SKM-1 treated with dmso at 0.1 percent for 144 hours (cell line): Measurements from ENCODE around the gene LMO7.
"Not testable (repeated sequence)": the region's sequence is repeated elsewhere in the genome, so short reads cannot be mapped to it uniquely, and the experiment has no call there.

ENCODE experiments used
- DNase-seq: peaks from one replicate; lab custom pipeline; 2025; ENCODE audit not compliant: unreplicated experiment; lab: John Stamatoyannopoulos, UW

The LMO7 gene

DNA sequence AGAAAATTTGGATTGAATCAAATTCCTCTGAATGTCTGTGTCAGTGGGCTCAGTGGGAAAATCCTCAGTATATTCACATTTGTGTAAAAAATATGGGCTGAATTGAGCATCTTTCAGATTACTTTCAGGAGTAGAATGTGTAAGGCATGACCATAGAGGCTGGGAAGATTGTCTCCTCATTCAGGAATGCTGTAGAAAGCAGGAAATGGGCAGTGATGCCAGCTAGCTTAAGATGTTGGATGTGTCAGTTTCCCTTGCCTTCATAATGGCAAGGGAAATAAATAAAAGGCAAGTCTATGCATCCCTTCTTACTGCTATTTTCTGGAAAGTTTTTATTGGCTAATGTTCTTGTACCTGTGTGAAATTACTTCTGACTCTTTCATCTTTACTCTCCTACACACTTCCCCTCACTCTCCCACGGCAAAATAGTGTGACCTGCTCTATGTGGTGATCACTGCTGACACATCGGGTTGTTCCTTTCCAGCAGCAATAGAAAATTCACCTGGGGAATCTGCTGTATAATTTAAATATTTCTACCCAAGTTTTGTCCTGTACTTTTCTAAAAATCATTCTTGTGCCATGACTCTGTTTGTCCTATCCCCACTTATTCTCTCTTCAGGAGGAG, 103.2 kb downstream of the LMO7 start:
- no peak for DNase-seq

DNA sequence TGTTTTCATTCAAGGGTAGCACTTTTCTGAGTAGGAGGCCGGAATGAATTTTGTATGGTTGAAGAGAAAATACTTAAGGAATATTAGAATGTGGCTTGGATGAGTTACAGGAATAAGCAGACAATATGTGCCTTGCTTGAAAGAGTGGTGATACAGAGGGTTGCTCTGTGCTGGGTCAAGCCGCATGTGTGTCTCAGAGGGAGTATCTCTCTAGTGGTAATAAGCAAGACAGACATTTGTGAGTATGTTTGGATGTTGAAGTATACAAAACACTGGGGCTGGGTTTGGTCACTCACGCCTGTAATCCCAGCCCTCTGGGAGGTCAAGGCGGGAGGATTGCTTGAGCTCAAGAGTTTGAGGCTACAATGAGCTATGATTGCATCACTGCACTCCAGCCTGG, 103.9 kb downstream of the LMO7 start:
- no peak for DNase-seq

DNA sequence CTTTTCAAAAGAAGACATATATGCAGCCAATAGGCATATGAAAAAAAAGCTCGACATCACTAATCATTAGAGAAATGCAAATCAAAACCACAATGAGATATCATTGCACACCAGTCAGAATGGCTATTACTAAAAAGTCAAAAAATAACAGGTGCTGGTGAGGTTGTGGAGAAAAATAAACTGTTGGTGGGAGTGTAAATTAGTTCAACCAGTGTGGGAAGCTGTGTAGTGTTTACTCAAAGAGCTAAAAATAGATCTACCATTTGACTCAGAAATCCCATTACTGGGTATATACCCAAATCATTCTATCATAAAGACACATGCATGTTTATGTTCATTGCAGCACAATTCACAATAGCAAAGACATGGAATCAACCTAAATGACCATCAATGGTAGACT, 106.9 kb downstream of the LMO7 start:
- not testable (repeated sequence) for DNase-seq

DNA sequence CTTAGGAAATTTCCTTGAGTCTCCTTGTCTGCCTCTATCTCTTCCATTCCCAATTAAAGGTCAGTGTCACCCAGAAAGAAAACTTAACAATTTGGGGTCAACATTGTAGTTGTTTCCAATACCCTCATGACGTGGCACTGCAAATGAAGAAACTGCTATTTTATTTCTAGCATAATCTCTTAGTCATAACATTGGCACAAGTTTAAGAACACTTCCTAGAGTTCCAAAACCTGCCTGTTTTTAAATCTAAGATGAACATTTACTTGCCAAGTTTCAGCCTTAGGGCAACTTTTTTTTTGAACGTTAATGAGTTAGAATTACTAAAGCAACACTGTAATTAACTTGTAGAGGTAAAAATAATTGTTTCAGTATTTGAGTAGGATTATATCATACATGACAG, 108.0 kb downstream of the LMO7 start:
- no peak for DNase-seq

DNA sequence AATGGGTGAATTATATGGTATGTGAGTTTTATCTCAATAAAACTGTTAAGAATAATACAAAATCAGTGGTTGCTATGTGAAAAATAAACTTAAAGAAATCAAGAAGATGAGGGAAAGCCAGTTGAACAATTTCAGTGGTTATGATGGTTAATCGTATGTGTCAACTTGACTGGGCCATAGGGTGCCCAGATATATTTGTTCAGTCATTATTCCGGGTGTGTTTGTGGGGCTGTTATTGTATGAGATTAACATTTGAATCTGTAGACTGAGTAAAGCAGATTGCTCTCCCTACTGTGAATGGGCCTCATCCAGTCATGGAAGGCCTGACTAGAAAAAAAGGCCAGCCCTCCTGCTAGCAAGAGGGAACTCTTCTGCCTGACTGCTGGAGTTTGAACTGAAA, 109.3 kb downstream of the LMO7 start:
- DNase-seq = no peak

DNA sequence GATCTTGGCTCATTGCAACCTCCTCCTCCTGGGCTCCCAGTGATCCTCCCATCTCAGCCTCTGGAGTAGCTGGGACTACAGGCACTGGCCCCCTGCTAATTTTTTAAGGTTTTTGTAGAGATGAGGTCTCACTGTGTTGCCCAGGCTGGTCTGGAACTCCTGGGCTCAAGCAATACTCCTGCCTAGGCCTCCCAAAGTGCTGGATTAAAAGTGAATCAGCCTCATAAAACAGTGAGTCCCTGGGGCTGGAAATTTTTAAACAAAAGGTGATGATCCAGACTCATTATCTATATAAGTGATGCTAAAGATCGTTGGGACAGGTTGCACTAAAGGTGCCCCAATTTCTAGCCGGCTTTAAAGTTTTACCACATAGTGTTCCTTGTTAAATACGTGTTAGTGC, 112.7 kb downstream of the LMO7 start:
- DNase-seq = no peak

DNA sequence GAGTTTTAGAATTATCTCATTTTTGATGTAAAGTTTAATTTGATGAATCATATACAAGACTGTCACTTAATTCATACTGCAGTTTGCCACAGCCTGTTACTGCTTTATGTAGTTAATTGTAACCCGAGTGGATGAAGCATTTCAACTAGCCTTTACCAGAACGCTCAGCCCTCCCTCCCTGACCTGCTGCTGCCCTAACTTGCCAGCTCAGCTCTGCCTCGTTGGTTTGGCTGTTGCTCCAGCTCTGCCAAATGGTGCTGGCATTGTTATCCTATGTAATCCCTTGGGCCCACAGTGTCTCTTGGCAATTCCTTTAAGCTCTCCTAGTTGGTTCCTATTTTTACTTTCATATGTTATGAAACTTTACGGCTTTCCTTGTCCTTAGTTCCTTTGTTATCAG, 113.3 kb downstream of the LMO7 start:
- no peak for DNase-seq

DNA sequence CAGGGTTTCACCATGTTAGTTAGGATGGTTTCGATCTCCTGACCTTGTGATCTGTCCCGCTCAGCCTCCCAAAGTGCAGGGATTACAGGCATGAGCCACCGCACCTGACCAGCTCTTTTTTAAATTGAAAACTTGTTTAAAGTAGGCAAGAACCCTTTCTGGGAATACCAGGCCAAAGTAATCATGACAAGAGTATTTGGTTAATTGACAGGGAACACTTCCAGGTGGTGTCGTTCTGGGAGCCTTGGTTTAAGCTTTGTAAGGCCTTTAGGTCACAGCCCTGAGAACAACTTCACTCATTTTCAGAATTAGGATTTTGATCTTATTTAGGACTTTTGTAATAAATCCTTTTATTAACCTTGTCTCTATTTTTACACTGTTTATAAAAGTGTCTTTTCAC, 115.2 kb downstream of the LMO7 start:
- DNase-seq = no peak

DNA sequence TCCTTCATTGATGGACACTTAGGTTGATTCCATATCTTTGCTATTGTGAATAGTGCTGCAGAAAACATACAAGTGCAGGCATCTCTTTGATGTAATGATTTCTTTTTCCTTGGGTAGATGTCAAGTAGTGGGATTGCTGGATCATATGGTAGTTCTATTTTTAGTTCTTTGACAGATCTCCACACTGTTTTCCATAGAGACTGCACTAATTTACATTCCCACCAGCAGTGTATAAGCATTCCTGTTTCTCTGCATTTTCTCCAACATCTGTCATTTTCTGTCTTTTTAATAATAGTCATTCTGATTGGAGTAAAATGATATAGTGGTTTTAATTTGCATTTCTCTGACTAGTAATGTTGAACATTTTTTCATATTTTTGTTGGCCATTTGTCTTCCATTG, 116.7 kb downstream of the LMO7 start:
- DNase-seq = no peak

DNA sequence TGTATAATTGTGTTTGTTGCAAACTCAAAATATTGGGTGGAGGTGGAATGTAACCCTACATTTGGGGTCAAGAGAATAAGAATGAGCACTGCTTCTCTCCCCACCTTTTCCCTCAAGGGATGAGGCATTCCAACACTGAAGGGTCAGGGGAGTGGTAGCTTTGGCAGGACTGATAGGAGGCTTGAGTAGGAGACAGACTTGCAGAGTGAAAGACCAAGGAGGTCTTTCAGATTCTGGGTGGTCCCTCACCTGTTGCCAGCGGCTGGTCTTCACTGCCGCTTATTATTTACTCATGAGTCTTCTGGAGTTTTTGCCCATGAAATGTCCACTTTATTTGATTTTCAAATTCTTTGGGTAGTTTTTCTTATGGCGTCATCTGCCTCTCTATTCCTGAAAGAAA, 118.8 kb downstream of the LMO7 start:
- no peak for DNase-seq

DNA sequence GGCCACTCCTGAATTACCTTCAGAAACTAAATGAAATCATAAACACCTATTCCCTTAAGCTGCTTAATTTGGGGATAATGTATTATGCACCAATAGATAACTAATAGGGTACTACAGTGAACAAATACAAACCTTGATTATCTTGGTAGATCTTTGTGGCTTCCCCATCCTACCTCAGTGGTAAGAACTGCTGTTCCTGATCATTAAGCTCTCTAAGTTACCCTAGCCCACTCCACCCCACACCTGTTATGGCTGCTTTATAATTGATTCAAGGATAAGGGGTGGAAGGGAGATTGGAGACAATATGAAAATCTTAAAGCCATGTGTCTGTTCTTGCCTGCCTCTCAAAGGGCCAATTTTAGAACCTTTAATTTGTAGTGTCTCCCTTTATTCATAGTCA, 121.2 kb downstream of the LMO7 start:
- DNase-seq = no peak

DNA sequence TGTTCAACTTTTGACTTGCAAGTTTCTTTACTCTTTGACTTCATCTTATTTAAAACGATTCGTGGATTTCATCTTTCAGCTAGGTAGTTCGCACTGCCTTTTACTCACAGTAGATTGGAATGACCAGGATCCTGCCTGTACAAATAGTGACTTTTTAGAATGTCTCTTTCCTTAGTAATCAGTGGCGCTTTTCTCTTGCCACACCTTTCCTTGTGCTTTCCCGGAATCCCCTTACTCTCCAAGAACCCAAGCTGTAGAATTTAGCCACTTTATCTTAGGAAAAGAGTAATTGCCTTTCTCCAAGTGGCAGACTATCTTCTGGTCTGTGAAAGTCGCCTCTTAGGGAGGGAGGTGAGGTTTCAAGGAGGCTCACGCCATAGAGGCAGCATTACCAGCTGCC, 123.4 kb downstream of the LMO7 start:
- no peak for DNase-seq

DNA sequence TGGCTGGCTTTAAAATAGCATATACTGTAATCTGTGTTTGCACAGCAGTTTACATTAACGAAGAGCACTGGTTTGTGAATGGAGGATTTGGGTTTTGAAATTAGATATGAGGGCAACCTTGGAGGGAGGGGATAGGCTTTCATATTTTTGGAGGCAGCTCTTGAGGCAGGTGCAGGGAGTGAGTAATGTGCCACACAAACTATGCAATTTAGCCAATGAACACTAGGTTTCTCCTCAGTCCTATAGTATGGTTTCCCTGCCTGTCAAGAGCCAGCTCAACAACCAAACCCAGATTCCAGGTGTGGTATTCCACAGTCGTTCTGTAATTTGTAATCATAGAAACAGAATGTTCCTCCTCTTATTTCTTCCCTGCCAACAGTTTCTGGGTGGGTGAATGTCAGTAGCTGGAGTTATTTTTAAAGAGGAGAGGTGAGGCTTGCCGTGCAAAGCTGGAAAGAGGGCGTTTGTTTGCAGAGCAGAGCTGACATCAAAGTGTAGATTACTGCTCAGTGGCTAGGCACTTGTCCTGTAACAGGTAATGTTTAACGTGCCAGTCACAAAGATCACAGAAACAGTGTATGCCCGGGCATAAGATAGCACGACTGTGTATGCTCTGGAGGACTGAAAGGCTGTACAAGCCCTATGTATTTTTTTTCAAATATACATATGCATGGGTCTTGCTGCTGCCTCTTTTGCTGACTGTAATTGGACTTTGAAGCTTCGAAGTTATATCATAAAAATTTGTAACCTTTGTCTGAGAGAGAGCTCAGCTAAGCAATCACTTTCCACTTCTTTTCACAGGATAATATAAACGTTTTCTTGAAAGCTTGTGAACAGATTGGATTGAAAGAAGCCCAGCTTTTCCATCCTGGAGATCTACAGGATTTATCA, 124.2 kb downstream of the LMO7 start:
- no peak for DNase-seq

DNA sequence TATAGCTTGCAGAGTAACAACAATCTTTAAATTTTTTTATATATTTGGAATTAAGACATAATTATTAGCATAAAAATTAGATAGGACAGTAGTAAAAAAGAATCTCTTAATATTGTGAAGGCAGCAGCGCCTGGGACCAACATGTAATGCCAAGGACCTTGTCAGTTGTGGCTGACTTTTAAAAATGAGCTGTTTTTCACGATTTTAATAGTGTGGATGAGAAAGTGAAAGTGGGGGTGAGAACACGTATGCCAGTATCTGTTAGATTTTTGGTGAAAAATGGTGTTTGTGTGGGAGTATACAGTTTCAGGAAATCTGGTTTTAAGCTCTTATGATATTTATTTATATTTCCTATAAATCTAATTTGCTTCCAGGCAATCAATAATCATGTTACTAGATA, 125.2 kb downstream of the LMO7 start:
- no peak for DNase-seq

DNA sequence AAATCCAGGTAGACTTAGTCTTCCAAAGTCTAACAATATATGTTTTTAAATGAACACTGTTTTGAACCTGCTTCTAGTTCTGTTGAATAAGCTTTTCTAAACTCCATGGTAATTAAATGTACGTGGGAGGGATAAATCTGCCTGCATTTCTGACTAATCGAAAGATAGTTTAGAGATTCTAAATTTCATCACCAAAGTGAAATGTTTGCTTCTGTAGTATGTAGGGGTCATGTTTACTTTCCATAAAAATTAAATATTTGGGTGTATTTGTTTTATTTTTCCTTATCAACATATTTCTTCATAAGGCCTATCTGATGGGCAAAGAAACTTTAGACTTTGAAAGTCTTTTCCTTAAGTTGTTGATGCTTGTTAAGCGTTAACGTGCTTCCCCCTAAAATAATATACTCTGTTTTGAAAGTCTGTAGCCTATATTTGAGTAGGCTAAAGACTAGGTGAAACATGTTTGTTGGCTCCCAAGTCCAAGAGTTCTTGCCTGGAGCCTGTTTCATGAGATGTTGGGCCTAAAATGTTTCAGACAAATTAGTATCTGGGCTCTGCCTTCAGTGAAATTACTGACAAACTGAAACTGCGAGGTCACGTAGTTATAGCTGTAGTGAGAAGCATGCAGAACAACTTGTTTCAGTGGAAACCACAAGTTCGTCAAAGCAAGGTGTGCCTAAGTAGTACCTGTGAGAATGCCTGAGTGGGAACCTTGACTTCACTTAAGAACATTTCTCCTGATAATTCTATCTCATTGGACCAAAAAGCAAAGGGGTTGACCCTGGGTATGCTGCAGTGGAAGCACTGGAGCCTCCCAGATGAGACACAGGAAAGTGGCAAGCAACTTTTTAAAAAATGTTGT, 126.2 kb downstream of the LMO7 start:
- no peak for DNase-seq

DNA sequence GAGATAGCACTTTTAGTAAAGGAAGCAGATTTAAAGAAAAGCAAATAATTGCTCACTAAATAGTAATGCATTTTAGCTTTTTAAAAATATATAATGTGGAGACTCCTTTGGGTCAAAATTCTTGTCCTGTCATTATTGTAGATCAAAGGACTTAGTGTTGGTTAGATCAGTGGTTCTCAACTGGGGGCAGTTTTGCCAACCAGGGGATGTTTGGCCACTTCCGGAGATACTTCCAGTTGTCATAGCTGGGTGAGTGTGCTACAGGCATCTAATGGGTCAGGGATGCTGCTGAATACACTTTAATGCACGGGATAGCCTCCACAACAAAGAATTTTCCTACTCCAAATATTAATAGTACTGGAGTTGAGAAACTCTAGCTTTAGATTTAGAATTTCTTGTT, 126.8 kb downstream of the LMO7 start:
- no peak for DNase-seq

DNA sequence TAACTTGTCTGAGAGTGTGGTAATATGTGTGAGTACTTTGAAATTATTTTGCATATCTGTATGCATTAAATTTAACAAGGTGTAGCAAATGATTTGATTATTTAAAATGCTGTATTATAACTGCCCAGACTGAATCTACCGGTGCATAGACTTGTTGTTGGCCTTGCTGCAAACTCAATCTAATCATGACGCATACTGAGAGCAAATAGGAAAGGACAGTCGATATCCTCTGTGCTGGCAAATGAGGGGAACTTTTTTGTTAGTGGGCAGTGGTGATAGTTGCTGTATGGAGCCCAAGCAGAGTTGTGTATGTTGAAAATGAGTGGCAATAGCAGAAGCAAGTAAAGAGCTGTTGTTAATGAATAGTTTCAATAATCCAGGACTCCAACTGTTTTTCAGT, 127.4 kb downstream of the LMO7 start:
- no peak for DNase-seq

DNA sequence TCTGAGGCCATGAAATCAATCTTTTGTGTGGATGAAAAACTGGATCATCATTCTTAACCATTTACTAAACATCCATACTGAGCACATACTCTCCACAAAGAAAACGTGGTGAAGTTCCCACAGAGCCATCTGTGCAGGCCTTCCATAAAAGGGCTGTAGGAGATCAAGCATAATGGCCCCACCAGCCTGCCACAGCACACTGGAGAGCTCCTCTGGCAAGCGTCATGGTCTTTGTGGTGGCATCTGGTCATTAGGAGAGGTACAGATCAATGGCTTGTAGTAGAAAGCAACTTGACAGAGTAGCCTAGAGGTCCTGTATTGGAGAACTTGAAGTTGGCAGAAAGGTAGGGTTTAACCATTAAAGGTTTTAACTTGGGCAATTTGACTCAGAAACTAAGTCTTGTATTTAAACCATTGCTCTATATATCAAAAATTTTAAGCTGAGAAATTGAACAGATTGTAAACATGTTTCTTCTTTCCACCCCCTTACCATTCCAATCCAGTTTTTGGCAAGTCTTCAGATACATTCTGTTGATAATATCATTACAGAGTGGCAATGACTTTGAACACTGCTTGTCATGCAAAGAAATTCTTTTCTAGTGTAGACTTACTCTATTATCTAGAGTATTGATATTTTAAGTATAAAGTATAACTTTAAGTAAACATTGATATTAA, 128.3 kb downstream of the LMO7 start:
- DNase-seq = no peak

DNA sequence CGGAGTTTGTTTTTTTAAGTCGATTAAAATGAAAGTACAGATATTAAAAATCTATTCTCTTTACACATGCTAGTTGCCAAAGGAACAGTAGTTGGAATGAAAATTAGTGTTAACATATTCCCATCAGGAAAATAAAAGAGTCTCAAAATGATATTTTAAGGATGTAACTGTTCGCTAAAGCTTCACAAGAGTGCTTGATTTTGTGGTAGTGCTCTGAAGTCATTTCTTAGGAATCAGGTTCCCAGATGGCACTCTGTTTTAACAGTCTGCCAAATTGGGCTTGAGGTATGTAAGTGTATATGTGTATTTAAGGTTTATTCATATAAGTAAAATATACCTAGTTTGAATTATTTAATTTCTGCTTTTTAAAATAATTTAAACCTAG, 128.8 kb downstream of the LMO7 start:
- no peak for DNase-seq

DNA sequence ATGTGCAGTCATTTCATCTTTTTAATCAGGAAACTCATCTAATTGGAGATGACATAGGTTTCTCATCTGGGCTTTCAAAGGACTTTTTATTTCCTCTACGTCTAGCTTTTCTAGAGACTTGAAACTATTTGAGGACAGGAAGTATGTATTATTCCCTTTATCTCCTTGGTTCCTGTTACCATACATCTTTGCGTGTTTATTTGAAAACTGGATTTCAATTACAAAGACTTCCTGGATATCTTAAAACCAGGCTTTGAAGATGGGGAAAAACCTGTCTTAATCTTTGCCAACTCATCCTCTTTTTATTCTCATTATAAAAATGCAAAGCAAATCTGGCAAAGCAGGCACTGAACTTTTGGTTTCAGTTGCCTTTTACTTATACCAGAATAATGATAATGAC, 130.5 kb downstream of the LMO7 start:
- DNase-seq = no peak

DNA sequence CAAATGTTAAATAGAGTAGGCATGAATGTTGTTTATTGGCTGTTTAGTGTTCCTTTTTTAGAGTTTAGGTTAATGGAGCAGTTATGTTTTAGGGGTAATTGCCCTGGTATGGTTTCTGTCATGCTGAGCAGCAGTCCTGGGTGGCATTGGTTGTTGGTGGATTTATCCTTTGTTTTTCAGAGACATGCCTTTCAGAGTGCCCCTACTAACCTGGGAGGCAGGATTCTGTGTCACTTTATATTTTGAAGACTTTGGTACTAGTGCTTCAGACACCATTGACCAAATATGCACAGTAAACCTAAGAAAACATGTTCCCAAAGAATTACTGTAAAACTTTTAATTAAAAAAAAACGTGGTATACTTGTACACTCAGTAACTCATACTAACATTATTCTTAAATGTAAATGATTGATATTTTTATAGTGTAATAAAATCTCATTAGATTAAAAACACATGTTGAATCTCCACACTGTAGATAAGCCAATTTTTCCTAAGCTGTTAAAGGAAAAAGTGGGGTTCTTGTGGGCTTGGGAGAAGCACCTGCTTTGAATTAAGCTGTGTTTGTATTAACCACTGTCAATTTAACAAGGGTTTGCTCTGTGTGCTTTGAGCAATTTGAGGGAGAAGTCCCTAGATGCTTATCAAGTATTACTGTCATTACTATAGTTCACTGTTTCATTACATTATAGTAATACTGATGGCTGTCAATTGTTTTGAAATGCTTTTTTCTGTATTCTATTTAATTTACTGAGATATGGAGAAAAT, 133.2 kb downstream of the LMO7 start:
- DNase-seq = no peak
